K562 (cell line): ENCODE data around the gene ASCL2. TPM values are rescaled to one million over a fixed set of nuclear protein-coding genes. Genes with fewer than 3 reads are reported as not detected.

Experiments
- FOXA1 ChIP-seq: fragments of 450-650 bp; IDR thresholded peaks from 2 replicates; pipeline ENCODE4 v1.6.1; 2016; ENCODE audit warnings: mild to moderate bottlenecking, borderline replicate concordance
- HMG20A ChIP-seq: fragments of 450-650 bp; formaldehyde crosslinking; conservative IDR thresholded peaks from 2 replicates; pipeline ENCODE4 v1.4.0; 2020; ENCODE audit warnings: mild to moderate bottlenecking, mixed read lengths
- KAT7 ChIP-seq: sonication (generic); formaldehyde crosslinking; IDR thresholded peaks from 2 replicates; pipeline ENCODE4 v1.8.0; 2022; ENCODE audit warnings: missing genetic modification reagents, mild to moderate bottlenecking, borderline replicate concordance
- polyA plus RNA-seq, 8 experiments: library from polyadenylated mRNA; depleted of rRNA in 4 of 8; stranded (reverse) in 5 of 8; unstranded in 3 of 8; fragments of >200 nt; fragmentation: Nextera tagmentation in 2 of 8; fragmentation: Illumina TruSeq in 1 of 8; extraction: Ambion mirVana in 2 of 8; extraction: Trizol in 1 of 8; gene quantifications; 2 replicates each; pipeline versions ENCODE4 v1.2.1 to v1.2.3, GENCODE V29; 2011 to 2014; ENCODE audit warnings: inconsistent platforms in 1 of 8, missing spikeins in 1 of 8
- total RNA-seq, 7 experiments: library from RNA; depleted of rRNA in 6 of 7; stranded (reverse); fragments of >200 nt in 6 of 7; fragmentation: Illumina TruSeq in 2 of 7; extraction: Trizol in 2 of 7; gene quantifications; 2 replicates each; pipeline versions ENCODE4 v1.2.1 to v1.2.3, GENCODE V29; 2011 to 2021; ENCODE audit warnings: low replicate concordance in 1 of 7
- TF ChIP-seq, protein P1 (sequence below): sonication (generic); formaldehyde crosslinking; IDR thresholded peaks from 2 replicates; pipeline ENCODE4 v1.8.1; 2023; ENCODE audit warnings: mild to moderate bottlenecking, missing genetic modification reagents
- TF ChIP-seq, protein P2 (sequence below), 2 experiments: fragments of 450-650 bp; formaldehyde crosslinking in 1 of 2; IDR thresholded peaks; 2 replicates each; pipeline versions ENCODE4 v1.4.0 to v1.6.1; 2014 to 2020; ENCODE audit warnings: mild to moderate bottlenecking in 2 of 2, borderline replicate concordance in 1 of 2, low read depth in 1 of 2
- TF ChIP-seq, protein P3 (sequence below), 2 experiments: fragments of 450-650 bp; IDR thresholded peaks; 2 replicates each; pipeline ENCODE4 v1.6.1; 2018; ENCODE audit warnings: mild to moderate bottlenecking in 2 of 2, low read depth in 1 of 2; ENCODE audit not compliant: partially characterized antibody in 2 of 2
- TF ChIP-seq, protein P4 (sequence below): sonication (generic); formaldehyde crosslinking; IDR thresholded peaks from 2 replicates; pipeline ENCODE4 v1.8.0; 2023; ENCODE audit warnings: mild to moderate bottlenecking, missing genetic modification reagents

ASCL2 gene
- total and polyA plus RNA-seq, 9 of the 15 experiments (the other 6 are each of a cell fraction or from before 2014, with no cell fraction given): 0.11 to 1.4 (median 0.36) TPM; not detected in 2

DNA sequence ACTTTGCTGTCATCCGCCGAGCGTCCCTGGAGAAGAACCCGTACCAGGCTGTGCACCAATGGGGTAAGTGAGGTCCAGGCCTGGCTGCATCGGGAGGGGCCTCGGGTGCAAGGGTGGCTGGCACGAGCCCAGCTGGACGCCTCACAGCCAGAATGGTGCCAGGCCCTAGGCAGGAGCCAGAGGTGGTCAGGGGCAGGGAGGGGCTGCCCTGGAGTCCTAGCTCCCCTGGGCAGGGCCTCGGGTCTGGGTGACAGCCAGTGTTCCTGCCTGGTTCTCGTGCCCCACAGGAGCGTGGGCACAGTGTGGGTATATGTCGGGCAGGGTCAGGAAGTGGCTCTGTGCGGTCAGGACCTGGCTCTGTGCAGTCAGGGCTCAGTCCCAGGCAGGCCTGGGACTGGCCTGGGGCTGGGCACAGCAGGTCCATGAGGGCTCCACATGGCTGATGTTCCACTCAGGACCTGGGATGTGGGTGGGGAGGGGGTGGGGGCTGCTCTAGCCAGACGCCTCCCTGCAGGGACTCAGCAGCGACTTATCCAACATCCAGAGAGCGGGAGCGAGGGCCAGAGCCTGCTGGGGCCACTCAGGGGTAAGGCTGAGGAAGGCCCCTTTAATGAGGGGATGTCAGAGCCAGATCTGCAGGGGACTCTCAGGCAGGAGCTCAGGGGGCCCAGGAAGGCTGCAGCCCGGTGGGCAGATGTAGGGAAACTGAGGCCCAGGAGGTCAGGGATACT, 32.7 kb upstream of the ASCL2 start (continued):
- TF ChIP-seq, protein P1, sequence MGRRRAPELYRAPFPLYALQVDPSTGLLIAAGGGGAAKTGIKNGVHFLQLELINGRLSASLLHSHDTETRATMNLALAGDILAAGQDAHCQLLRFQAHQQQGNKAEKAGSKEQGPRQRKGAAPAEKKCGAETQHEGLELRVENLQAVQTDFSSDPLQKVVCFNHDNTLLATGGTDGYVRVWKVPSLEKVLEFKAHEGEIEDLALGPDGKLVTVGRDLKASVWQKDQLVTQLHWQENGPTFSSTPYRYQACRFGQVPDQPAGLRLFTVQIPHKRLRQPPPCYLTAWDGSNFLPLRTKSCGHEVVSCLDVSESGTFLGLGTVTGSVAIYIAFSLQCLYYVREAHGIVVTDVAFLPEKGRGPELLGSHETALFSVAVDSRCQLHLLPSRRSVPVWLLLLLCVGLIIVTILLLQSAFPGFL (CRISPR knock-in tag): no peak
- TF ChIP-seq, protein P2, sequence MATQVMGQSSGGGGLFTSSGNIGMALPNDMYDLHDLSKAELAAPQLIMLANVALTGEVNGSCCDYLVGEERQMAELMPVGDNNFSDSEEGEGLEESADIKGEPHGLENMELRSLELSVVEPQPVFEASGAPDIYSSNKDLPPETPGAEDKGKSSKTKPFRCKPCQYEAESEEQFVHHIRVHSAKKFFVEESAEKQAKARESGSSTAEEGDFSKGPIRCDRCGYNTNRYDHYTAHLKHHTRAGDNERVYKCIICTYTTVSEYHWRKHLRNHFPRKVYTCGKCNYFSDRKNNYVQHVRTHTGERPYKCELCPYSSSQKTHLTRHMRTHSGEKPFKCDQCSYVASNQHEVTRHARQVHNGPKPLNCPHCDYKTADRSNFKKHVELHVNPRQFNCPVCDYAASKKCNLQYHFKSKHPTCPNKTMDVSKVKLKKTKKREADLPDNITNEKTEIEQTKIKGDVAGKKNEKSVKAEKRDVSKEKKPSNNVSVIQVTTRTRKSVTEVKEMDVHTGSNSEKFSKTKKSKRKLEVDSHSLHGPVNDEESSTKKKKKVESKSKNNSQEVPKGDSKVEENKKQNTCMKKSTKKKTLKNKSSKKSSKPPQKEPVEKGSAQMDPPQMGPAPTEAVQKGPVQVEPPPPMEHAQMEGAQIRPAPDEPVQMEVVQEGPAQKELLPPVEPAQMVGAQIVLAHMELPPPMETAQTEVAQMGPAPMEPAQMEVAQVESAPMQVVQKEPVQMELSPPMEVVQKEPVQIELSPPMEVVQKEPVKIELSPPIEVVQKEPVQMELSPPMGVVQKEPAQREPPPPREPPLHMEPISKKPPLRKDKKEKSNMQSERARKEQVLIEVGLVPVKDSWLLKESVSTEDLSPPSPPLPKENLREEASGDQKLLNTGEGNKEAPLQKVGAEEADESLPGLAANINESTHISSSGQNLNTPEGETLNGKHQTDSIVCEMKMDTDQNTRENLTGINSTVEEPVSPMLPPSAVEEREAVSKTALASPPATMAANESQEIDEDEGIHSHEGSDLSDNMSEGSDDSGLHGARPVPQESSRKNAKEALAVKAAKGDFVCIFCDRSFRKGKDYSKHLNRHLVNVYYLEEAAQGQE (IDR thresholded peaks at IDR 0.05; ENCODE audit: borderline replicate concordance): no peak
- TF ChIP-seq, protein P2 (CRISPR knock-in tag; IDR thresholded peaks at IDR 0.05; ENCODE audit: low read depth): no peak; the same call in 1 of the 2 replicates
- TF ChIP-seq, protein P3, sequence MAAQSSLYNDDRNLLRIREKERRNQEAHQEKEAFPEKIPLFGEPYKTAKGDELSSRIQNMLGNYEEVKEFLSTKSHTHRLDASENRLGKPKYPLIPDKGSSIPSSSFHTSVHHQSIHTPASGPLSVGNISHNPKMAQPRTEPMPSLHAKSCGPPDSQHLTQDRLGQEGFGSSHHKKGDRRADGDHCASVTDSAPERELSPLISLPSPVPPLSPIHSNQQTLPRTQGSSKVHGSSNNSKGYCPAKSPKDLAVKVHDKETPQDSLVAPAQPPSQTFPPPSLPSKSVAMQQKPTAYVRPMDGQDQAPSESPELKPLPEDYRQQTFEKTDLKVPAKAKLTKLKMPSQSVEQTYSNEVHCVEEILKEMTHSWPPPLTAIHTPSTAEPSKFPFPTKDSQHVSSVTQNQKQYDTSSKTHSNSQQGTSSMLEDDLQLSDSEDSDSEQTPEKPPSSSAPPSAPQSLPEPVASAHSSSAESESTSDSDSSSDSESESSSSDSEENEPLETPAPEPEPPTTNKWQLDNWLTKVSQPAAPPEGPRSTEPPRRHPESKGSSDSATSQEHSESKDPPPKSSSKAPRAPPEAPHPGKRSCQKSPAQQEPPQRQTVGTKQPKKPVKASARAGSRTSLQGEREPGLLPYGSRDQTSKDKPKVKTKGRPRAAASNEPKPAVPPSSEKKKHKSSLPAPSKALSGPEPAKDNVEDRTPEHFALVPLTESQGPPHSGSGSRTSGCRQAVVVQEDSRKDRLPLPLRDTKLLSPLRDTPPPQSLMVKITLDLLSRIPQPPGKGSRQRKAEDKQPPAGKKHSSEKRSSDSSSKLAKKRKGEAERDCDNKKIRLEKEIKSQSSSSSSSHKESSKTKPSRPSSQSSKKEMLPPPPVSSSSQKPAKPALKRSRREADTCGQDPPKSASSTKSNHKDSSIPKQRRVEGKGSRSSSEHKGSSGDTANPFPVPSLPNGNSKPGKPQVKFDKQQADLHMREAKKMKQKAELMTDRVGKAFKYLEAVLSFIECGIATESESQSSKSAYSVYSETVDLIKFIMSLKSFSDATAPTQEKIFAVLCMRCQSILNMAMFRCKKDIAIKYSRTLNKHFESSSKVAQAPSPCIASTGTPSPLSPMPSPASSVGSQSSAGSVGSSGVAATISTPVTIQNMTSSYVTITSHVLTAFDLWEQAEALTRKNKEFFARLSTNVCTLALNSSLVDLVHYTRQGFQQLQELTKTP (IDR thresholded peaks at IDR 0.05; ENCODE audit: low read depth in 1 of 2, partially characterized antibody in 2 of 2): no peak
- TF ChIP-seq FOXA1 (no peak), HMG20A (CRISPR knock-in tag) (no peak), KAT7 (CRISPR knock-in tag) (peak; percentile 53; the same call in 1 of the 2 replicates)
- TF ChIP-seq, protein P4, sequence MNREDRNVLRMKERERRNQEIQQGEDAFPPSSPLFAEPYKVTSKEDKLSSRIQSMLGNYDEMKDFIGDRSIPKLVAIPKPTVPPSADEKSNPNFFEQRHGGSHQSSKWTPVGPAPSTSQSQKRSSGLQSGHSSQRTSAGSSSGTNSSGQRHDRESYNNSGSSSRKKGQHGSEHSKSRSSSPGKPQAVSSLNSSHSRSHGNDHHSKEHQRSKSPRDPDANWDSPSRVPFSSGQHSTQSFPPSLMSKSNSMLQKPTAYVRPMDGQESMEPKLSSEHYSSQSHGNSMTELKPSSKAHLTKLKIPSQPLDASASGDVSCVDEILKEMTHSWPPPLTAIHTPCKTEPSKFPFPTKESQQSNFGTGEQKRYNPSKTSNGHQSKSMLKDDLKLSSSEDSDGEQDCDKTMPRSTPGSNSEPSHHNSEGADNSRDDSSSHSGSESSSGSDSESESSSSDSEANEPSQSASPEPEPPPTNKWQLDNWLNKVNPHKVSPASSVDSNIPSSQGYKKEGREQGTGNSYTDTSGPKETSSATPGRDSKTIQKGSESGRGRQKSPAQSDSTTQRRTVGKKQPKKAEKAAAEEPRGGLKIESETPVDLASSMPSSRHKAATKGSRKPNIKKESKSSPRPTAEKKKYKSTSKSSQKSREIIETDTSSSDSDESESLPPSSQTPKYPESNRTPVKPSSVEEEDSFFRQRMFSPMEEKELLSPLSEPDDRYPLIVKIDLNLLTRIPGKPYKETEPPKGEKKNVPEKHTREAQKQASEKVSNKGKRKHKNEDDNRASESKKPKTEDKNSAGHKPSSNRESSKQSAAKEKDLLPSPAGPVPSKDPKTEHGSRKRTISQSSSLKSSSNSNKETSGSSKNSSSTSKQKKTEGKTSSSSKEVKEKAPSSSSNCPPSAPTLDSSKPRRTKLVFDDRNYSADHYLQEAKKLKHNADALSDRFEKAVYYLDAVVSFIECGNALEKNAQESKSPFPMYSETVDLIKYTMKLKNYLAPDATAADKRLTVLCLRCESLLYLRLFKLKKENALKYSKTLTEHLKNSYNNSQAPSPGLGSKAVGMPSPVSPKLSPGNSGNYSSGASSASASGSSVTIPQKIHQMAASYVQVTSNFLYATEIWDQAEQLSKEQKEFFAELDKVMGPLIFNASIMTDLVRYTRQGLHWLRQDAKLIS: peak; percentile 7; the same call in 1 of the 2 replicates
